GM12878 (cell line): ENCODE measurements around the gene CAPS. TPM values are rescaled to one million over a fixed set of nuclear protein-coding genes. Genes with fewer than 3 reads are reported as not detected.

Experiments
- ATAC-seq: fragments of 200-7000 bp; cut with Tn5 transposase; 3 replicates; pipeline ENCODE4 v1.9.1; 2020; ENCODE audit warnings: mild to moderate bottlenecking, moderate library complexity
- BruUV-seq: library from RNA; stranded (reverse); fragments of 400-500 nt; replicated peaks from 2 replicates; lab custom pipeline; 2021; lab: Mats Ljungman, UMichigan
- CTCF ChIA-PET: fragments of 300-600 bp; sonication (Branson Sonifier 250); formaldehyde crosslinking; extraction: SDS; loops from one replicate; lab custom pipeline; 2021; ENCODE audit warnings: inconsistent platforms; lab: Yijun Ruan, JAX
- POLR2A ChIA-PET: fragments of 350-600 bp; formaldehyde crosslinking; extraction: SDS; loops from one replicate; lab custom pipeline; 2021; ENCODE audit warnings: inconsistent platforms; lab: Charles Lee
- RAD21 ChIA-PET: fragments of 300-600 bp; sonication (Branson Sonifier 250); formaldehyde crosslinking; loops from one replicate; lab custom pipeline; 2023; ENCODE audit warnings: antibody characterized with exemption; ENCODE audit not compliant: unreplicated experiment; lab: Charles Lee
- SMC1A ChIA-PET: fragments of 300-600 bp; sonication (Branson Sonifier 250); formaldehyde crosslinking; loops from one replicate; lab custom pipeline; 2023; ENCODE audit not compliant: unreplicated experiment, uncharacterized antibody; lab: Charles Lee
- DNase-seq: peaks from one replicate; pipeline ENCODE4 v3.0.0-alpha.2; 2011; ENCODE audit warnings: low read depth, low spot score
- FAIRE-seq: peaks from 3 replicates; lab custom pipeline; 2011; peaks lifted over from hg19 to GRCh38; lab: Jason Lieb, UNC
- H2AFZ ChIP-seq: 2 replicates; pipeline ENCODE4 v1.6.0; 2011; ENCODE audit warnings: low read depth, low read length, control low read depth; ENCODE audit not compliant: control insufficient read depth
- H3K27ac ChIP-seq: 2 replicates; pipeline ENCODE4 v1.5.1; 2011; ENCODE audit warnings: control low read depth; ENCODE audit not compliant: control insufficient read depth, insufficient read depth
- H3K27me3 ChIP-seq, 2 experiments: replicated peaks in 1 of 2; 2 replicates each; pipeline versions ENCODE4 v1.6.0 to v1.6.1; 2011; ENCODE audit warnings: low read length in 1 of 2; ENCODE audit not compliant: control insufficient read depth in 2 of 2, insufficient read depth in 2 of 2
- H3K36me3 ChIP-seq, 2 experiments: 2 replicates each; pipeline ENCODE4 v1.5.1; 2011; ENCODE audit warnings: low read length in 1 of 2; ENCODE audit not compliant: control insufficient read depth in 2 of 2, insufficient read depth in 2 of 2
- H3K4me1 ChIP-seq: 2 replicates; pipeline ENCODE4 v1.6.1; 2011; ENCODE audit warnings: mild to moderate bottlenecking, low read length, moderate library complexity, mixed read lengths; ENCODE audit not compliant: control insufficient read depth, insufficient read depth
- H3K4me2 ChIP-seq: 2 replicates; pipeline ENCODE4 v1.6.0; 2011; ENCODE audit warnings: control low read depth; ENCODE audit not compliant: control insufficient read depth, insufficient read depth
- H3K4me3 ChIP-seq: fragments of 200-600 bp; sonication (generic); 2 replicates; pipeline ENCODE4 v1.5.1; 2016
- H3K79me2 ChIP-seq: 2 replicates; pipeline ENCODE4 v1.6.0; 2011; ENCODE audit warnings: low read length; ENCODE audit not compliant: control insufficient read depth, insufficient read depth
- H3K9ac ChIP-seq: 2 replicates; pipeline ENCODE4 v1.8.0; 2011; ENCODE audit warnings: low read length, control low read depth, mixed read lengths; ENCODE audit not compliant: control insufficient read depth, insufficient read depth
- H3K9me3 ChIP-seq: replicated peaks from 3 replicates; pipeline ENCODE4 v1.5.1; 2011; ENCODE audit warnings: mild to moderate bottlenecking, low read length; ENCODE audit not compliant: control insufficient read depth, insufficient read depth
- H4K20me1 ChIP-seq: 2 replicates; pipeline ENCODE4 v1.6.0; 2011; ENCODE audit not compliant: control insufficient read depth, insufficient read depth
- BHLHE40 ChIP-seq, 2 experiments: fragments of 450-650 bp in 1 of 2; IDR thresholded peaks; 2 replicates each; pipeline ENCODE4 v1.6.1; 2011 to 2017; ENCODE audit warnings: low read depth in 2 of 2, borderline replicate concordance in 1 of 2, improper control_type of control experiment in 1 of 2, low read length in 1 of 2, mild to moderate bottlenecking in 1 of 2
- CEBPB ChIP-seq, 2 experiments: fragments of 150-350 bp in 1 of 2; IDR thresholded peaks; 2 replicates each; pipeline ENCODE4 v1.6.1; 2012 to 2014; ENCODE audit warnings: low read depth in 2 of 2, low read length in 2 of 2, borderline replicate concordance in 1 of 2, inconsistent platforms in 1 of 2
- EP300 ChIP-seq, 2 experiments: fragments of 150-350 bp in 1 of 2; IDR thresholded peaks; 2 replicates each; pipeline ENCODE4 v1.6.1; 2011 to 2012; ENCODE audit warnings: low read depth in 2 of 2, low read length in 2 of 2, borderline replicate concordance in 1 of 2, improper control_type of control experiment in 1 of 2, inconsistent platforms in 1 of 2; ENCODE audit not compliant: control insufficient read depth in 1 of 2
- EZH2 ChIP-seq: IDR thresholded peaks from 2 replicates; pipeline ENCODE4 v1.6.1; 2012; ENCODE audit warnings: low read depth, mild to moderate bottlenecking, control low read depth, inconsistent platforms, low read length, borderline replicate concordance; ENCODE audit not compliant: control insufficient read depth
- KLF5 ChIP-seq: fragments of 450-650 bp; IDR thresholded peaks from 2 replicates; pipeline ENCODE4 v1.6.1; 2014; ENCODE audit warnings: mild to moderate bottlenecking; ENCODE audit not compliant: partially characterized antibody
- MYB ChIP-seq: fragments of 150-350 bp; IDR thresholded peaks from 2 replicates; pipeline ENCODE4 v1.6.1; 2014; ENCODE audit warnings: mild to moderate bottlenecking, low read depth, low read length, borderline replicate concordance
- NR2C1 ChIP-seq: fragments of 450-650 bp; IDR thresholded peaks from 2 replicates; pipeline ENCODE4 v1.6.1; 2017; ENCODE audit warnings: antibody characterized with exemption, mild to moderate bottlenecking, moderate library complexity
- PAX5 ChIP-seq: IDR thresholded peaks from 2 replicates; pipeline ENCODE4 v1.6.1; 2011; ENCODE audit warnings: low read depth, low read length, borderline replicate concordance
- RAD51 ChIP-seq: fragments of 450-650 bp; IDR thresholded peaks from 2 replicates; pipeline ENCODE4 v1.6.1; 2016; ENCODE audit warnings: moderate library complexity, mild to moderate bottlenecking, inconsistent platforms
- SKIL ChIP-seq: fragments of 450-650 bp; IDR thresholded peaks from 2 replicates; pipeline ENCODE4 v1.6.1; 2017; ENCODE audit warnings: mild to moderate bottlenecking, low read depth, inconsistent platforms; ENCODE audit not compliant: poor library complexity, severe bottlenecking
- TCF12 ChIP-seq: IDR thresholded peaks from 2 replicates; pipeline ENCODE4 v1.6.1; 2011; ENCODE audit warnings: low read depth, mild to moderate bottlenecking, low read length
- USF2 ChIP-seq: IDR thresholded peaks from 2 replicates; pipeline ENCODE4 v1.6.1; 2011; ENCODE audit warnings: low read depth, low read length, improper control_type of control experiment, borderline replicate concordance
- WGBS: methylation state at CpG from one replicate; pipeline ENCODE4 v1.1.6; 2016; ENCODE audit warnings: low lambda C conversion rate; ENCODE audit not compliant: insufficient replicate concordance, insufficient coverage; ENCODE audit errors: missing lambda C conversion rate; 5-methylcytosine and 5-hydroxymethylcytosine counted together
- in situ Hi-C: fragments of 300-500 bp; cut with MboI; formaldehyde crosslinking; loops from 9 replicates; pipeline ENCODE4 v1.14.3; 2018; ENCODE audit warnings: mixed read lengths
- intact Hi-C: fragments of 100-400 bp; cut with micrococcal nuclease; formaldehyde crosslinking; loops from one replicate; pipeline ENCODE4 v1.14.2; 2022; ENCODE audit not compliant: unreplicated experiment
- polyA plus RNA-seq, 11 experiments: library from polyadenylated mRNA; depleted of rRNA in 4 of 11; unstranded in 6 of 11; stranded (reverse) in 5 of 11; fragments of >200 nt; fragmentation: Nextera tagmentation in 4 of 11; fragmentation: Illumina TruSeq in 1 of 11; extraction: Ambion mirVana in 4 of 11; extraction: Trizol in 1 of 11; gene quantifications; 1 replicate in 1 of 11; 2 replicates in 10 of 11; pipeline versions ENCODE4 v1.2.1 to v1.2.3, GENCODE V29; 2011 to 2016; ENCODE audit warnings: inconsistent platforms in 2 of 11, missing spikeins in 2 of 11, low read depth in 1 of 11
- total RNA-seq, 4 experiments: library from RNA; depleted of rRNA in 3 of 4; stranded (reverse); fragments of >200 nt in 3 of 4; fragmentation: Illumina TruSeq in 1 of 4; extraction: Trizol in 1 of 4; gene quantifications; 2 replicates each; pipeline versions ENCODE4 v1.2.1 to v1.2.3, GENCODE V29; 2013 to 2021
- TF ChIP-seq, protein P1 (sequence below): fragments of 450-650 bp; IDR thresholded peaks from 2 replicates; pipeline ENCODE4 v1.6.1; 2018; ENCODE audit warnings: borderline replicate concordance, mild to moderate bottlenecking; ENCODE audit not compliant: partially characterized antibody
- TF ChIP-seq, protein P2 (sequence below): fragments of 150-350 bp; IDR thresholded peaks from 2 replicates; pipeline ENCODE4 v1.6.1; 2014; ENCODE audit warnings: mild to moderate bottlenecking, low read depth, low read length

Gene CAPS
- total and polyA plus RNA-seq, 10 of the 15 experiments (the other 5 are each of a cell fraction or from before 2014, with no cell fraction given): 0.09 to 6.9 (median 2.9) TPM

DNA sequence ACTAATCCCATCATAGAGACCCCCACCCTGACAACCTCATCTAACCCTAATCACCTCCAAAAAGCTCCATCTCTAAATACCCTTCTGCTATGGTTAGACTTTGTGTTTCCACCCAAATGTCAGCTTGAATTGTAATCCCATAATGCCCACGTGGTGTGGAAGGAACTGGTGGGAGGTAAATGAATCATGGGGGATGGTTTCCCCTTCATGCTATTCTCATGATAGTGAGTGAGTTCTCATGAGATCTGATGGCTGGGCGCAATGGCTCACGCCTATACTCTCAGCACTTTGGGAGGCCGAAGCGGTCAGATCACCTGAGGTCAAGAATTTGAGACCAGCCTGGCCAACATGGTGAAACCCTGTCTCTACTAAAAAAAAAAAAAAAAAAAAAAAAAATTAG is 6.8 kb upstream of the CAPS start (continued):
- TF ChIP-seq, protein P1, sequence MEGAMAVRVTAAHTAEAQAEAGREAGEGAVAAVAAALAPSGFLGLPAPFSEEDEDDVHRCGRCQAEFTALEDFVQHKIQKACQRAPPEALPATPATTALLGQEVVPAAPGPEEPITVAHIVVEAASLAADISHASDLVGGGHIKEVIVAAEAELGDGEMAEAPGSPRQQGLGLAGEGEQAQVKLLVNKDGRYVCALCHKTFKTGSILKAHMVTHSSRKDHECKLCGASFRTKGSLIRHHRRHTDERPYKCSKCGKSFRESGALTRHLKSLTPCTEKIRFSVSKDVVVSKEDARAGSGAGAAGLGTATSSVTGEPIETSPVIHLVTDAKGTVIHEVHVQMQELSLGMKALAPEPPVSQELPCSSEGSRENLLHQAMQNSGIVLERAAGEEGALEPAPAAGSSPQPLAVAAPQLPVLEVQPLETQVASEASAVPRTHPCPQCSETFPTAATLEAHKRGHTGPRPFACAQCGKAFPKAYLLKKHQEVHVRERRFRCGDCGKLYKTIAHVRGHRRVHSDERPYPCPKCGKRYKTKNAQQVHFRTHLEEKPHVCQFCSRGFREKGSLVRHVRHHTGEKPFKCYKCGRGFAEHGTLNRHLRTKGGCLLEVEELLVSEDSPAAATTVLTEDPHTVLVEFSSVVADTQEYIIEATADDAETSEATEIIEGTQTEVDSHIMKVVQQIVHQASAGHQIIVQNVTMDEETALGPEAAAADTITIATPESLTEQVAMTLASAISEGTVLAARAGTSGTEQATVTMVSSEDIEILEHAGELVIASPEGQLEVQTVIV: no peak
- TF ChIP-seq EP300 (IDR thresholded peaks at IDR 0.05; ENCODE audit: borderline replicate concordance in 1 of 2, control insufficient read depth in 1 of 2, low read depth in 2 of 2, low read length in 2 of 2): no peak

GRCh38 chr19:5908773-5909442 is 5.1 kb upstream of the CAPS start:
- ChIA-PET POLR2A (no interaction called here), SMC1A (no interaction called here), CTCF (interaction anchor here (2.6 kb wide), 1 partner anchor 59 kb away, joined by 8 read pairs; no protein-coding TSS in a partner anchor), RAD21 (no interaction called here)
- WGBS: 89% methylated on average over 13 of the region's 14 CpGs
- Histone ChIP-seq H3K9me3 (no peaks in the 10 kb centered on the region), H3K27me3 (no peaks in the 10 kb centered on the region), H4K20me1 (no peaks in the 10 kb centered on the region), H2AFZ (no peak overlapping the region), H3K36me3 (no peaks in the 10 kb centered on the region; a peak in 2 of 4 replicates), H3K4me2 (no peak overlapping the region), H3K4me1 (peaks cover 3% of the 10 kb centered on the region; the same call in 1 of the 2 replicates), H3K4me3 (no peak overlapping the region), H3K79me2 (no peaks in the 10 kb centered on the region), H3K9ac (no peak overlapping the region), H3K27ac (no peak overlapping the region)
- intact Hi-C loops: no loop called here
- in situ Hi-C loops: no loop called here
- FAIRE-seq: no peak
- BruUV-seq: no TSS peak
- no peak for DNase-seq
- ATAC-seq: no peak
- TF ChIP-seq KLF5 (no peak), USF2 (no peak), PAX5 (no peak), MYB (no peak), CEBPB (IDR thresholded peaks at IDR 0.05; ENCODE audit: borderline replicate concordance in 1 of 2, low read depth in 2 of 2, low read length in 2 of 2) (no peak), SKIL (no peak), BHLHE40 (IDR thresholded peaks at IDR 0.05; ENCODE audit: borderline replicate concordance in 1 of 2, low read depth in 2 of 2, low read length in 1 of 2) (no peak), TCF12 (no peak), RAD51 (no peak), NR2C1 (no peak), EZH2 (no peak)
- TF ChIP-seq, protein P2, sequence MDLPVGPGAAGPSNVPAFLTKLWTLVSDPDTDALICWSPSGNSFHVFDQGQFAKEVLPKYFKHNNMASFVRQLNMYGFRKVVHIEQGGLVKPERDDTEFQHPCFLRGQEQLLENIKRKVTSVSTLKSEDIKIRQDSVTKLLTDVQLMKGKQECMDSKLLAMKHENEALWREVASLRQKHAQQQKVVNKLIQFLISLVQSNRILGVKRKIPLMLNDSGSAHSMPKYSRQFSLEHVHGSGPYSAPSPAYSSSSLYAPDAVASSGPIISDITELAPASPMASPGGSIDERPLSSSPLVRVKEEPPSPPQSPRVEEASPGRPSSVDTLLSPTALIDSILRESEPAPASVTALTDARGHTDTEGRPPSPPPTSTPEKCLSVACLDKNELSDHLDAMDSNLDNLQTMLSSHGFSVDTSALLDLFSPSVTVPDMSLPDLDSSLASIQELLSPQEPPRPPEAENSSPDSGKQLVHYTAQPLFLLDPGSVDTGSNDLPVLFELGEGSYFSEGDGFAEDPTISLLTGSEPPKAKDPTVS: no peak
